Right lung (tissue), 5 donors: ENCODE results near the gene KDM3B. TPM values are rescaled to one million over a fixed set of nuclear protein-coding genes. Genes with fewer than 3 reads are reported as not detected.
"Not testable (repeated sequence)": the region's sequence is repeated elsewhere in the genome, so short reads cannot be mapped to it uniquely, and the experiment has no call there.

Source experiments
- DNase-seq, 2 donors: peaks; one replicate each; pipeline ENCODE4 v3.0.0-alpha.2; 2013
- polyA plus RNA-seq, 5 donors: library from polyadenylated mRNA; unstranded; fragments of 120-200 nt; gene quantifications; one replicate each; pipeline versions ENCODE4 v1.2.1 to v1.2.3, GENCODE V29; 2013; ENCODE audit warnings: inconsistent platforms in 1 of 5, low replicate concordance in 1 of 5; ENCODE audit not compliant: insufficient read length in 5 of 5, insufficient read depth in 1 of 5

The KDM3B gene
- polyA plus RNA-seq, 5 donors: 58.7 to 86.0 (median 76.6) TPM

- not testable (repeated sequence) for DNase-seq
These were observed 37.4 kb downstream of the KDM3B start for GRCh38 chr5:138389911-138390310.

- DNase-seq: no peak
These were observed 39.4 kb downstream of the KDM3B start for GRCh38 chr5:138391859-138392386.

GRCh38 chr5:138402640-138403039 lies 50.2 kb downstream of the KDM3B start:
- DNase-seq: no peak

- DNase-seq: no peak
These were observed 55.5 kb downstream of the KDM3B start for GRCh38 chr5:138408023-138408422.

- not testable (repeated sequence) for DNase-seq
These were observed 58.6 kb downstream of the KDM3B start for GRCh38 chr5:138410996-138411640.

GRCh38 chr5:138418444-138418843 lies 66.0 kb downstream of the KDM3B start:
- DNase-seq: no peak

- no peak for DNase-seq
These were observed 72.6 kb downstream of the KDM3B start for GRCh38 chr5:138425079-138425478.

- no peak for DNase-seq
These were observed 83.5 kb downstream of the KDM3B start for GRCh38 chr5:138435943-138436342.

- no peak for DNase-seq
These were observed 85.7 kb downstream of the KDM3B start for GRCh38 chr5:138438003-138438723.

GRCh38 chr5:138438724-138439476 lies 86.4 kb downstream of the KDM3B start, which contains the start of gene REEP2:
Gene REEP2, plus strand, starts transcription at chr5:138439057. Its CDS starts 152 bp downstream, at chr5:138439209.
- no peak for DNase-seq

- DNase-seq: no peak
These were observed 87.1 kb downstream of the KDM3B start for GRCh38 chr5:138439477-138440158.

GRCh38 chr5:138440159-138441073 lies 87.9 kb downstream of the KDM3B start:
- no peak for DNase-seq

- DNase-seq: no peak
These were observed 88.7 kb downstream of the KDM3B start for GRCh38 chr5:138441221-138441620.

- no peak for DNase-seq
These were observed 91.7 kb downstream of the KDM3B start for GRCh38 chr5:138444078-138444773.

- DNase-seq: no peak
These were observed 92.5 kb downstream of the KDM3B start for GRCh38 chr5:138444774-138445546.

GRCh38 chr5:138445547-138446271 lies 93.2 kb downstream of the KDM3B start:
- DNase-seq: no peak

- DNase-seq: no peak
These were observed 95.6 kb downstream of the KDM3B start for GRCh38 chr5:138448070-138448469.
